ENCODE data around the gene GET3.

- TF ChIP-seq, protein P1, sequence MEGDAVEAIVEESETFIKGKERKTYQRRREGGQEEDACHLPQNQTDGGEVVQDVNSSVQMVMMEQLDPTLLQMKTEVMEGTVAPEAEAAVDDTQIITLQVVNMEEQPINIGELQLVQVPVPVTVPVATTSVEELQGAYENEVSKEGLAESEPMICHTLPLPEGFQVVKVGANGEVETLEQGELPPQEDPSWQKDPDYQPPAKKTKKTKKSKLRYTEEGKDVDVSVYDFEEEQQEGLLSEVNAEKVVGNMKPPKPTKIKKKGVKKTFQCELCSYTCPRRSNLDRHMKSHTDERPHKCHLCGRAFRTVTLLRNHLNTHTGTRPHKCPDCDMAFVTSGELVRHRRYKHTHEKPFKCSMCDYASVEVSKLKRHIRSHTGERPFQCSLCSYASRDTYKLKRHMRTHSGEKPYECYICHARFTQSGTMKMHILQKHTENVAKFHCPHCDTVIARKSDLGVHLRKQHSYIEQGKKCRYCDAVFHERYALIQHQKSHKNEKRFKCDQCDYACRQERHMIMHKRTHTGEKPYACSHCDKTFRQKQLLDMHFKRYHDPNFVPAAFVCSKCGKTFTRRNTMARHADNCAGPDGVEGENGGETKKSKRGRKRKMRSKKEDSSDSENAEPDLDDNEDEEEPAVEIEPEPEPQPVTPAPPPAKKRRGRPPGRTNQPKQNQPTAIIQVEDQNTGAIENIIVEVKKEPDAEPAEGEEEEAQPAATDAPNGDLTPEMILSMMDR (IDR thresholded peaks at IDR 0.05; ENCODE audit: extremely low read depth in 1 of 2, insufficient read depth in 1 of 2, low read depth in 1 of 2, low read length in 2 of 2) = no peak
- no peak for TF ChIP-seq POLR2A (IDR thresholded peaks at IDR 0.05; ENCODE audit: low read depth, low read length)
- no peak for TF ChIP-seq FOS (IDR thresholded peaks at IDR 0.05; ENCODE audit: borderline replicate concordance, insufficient read depth, low read length)
- TF ChIP-seq EZH2 (IDR thresholded peaks at IDR 0.05; ENCODE audit: borderline replicate concordance, low read depth, low read length, severe bottlenecking) = no peak
- TF ChIP-seq, protein P2, sequence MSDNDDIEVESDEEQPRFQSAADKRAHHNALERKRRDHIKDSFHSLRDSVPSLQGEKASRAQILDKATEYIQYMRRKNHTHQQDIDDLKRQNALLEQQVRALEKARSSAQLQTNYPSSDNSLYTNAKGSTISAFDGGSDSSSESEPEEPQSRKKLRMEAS (IDR thresholded peaks at IDR 0.05; ENCODE audit: insufficient read depth, insufficient read length) = no peak
- TF ChIP-seq POLR2AphosphoS5 (IDR thresholded peaks at IDR 0.05; ENCODE audit: insufficient read depth, low read depth, low read length) = no peak
- TF ChIP-seq JUN (IDR thresholded peaks at IDR 0.05; ENCODE audit: borderline replicate concordance, insufficient read depth, insufficient read length, low read depth) = no peak
- TF ChIP-seq MYC (IDR thresholded peaks at IDR 0.05; ENCODE audit: low read depth, low read length) = no peak
Measured at GRCh38 chr19:12770922-12771321, 33.6 kb downstream of the GET3 start.

Data from endothelial cell of umbilical vein (primary cell).